MM.1S (cell line): ENCODE measurements around the gene ADCY6.

Experiments
- DNase-seq: peaks from one replicate; pipeline ENCODE4 v3.0.0-alpha.2; 2015
- H2AFZ ChIP-seq: fragments of 300-600 bp; sonication (generic); 2 replicates; pipeline ENCODE4 v1.6.0; 2016; ENCODE audit warnings: antibody characterized with exemption, low read length
- H3F3A ChIP-seq: fragments of 300-600 bp; sonication (generic); 2 replicates; pipeline ENCODE4 v1.6.1; 2016; ENCODE audit warnings: mild to moderate bottlenecking, antibody characterized with exemption, low read length, moderate library complexity, mixed read lengths; ENCODE audit not compliant: insufficient read depth
- H3K27ac ChIP-seq: fragments of 300-600 bp; sonication (generic); 2 replicates; pipeline ENCODE4 v1.5.1; 2016; ENCODE audit warnings: mild to moderate bottlenecking, low read length
- H3K27me3 ChIP-seq: fragments of 300-600 bp; sonication (generic); replicated peaks from 2 replicates; pipeline ENCODE4 v1.6.0; 2016; ENCODE audit warnings: low read length; ENCODE audit not compliant: insufficient read depth
- H3K36me3 ChIP-seq: fragments of 300-600 bp; sonication (generic); replicated peaks from 2 replicates; pipeline ENCODE4 v1.6.1; 2016; ENCODE audit warnings: mild to moderate bottlenecking, low read length, mixed read lengths; ENCODE audit not compliant: insufficient read depth
- H3K4me1 ChIP-seq: fragments of 300-600 bp; sonication (generic); 2 replicates; pipeline ENCODE4 v1.6.1; 2016; ENCODE audit warnings: low read length, mixed read lengths
- H3K4me2 ChIP-seq: fragments of 300-600 bp; sonication (generic); 2 replicates; pipeline ENCODE4 v1.6.0; 2016; ENCODE audit warnings: low read depth, low read length
- H3K4me3 ChIP-seq: fragments of 300-600 bp; sonication (generic); 2 replicates; pipeline ENCODE4 v1.5.1; 2016; ENCODE audit warnings: low read length, mixed read lengths
- H3K79me2 ChIP-seq: fragments of 300-600 bp; sonication (generic); 2 replicates; pipeline ENCODE4 v1.6.1; 2016; ENCODE audit warnings: mixed run types, low read length, mixed read lengths
- H3K9ac ChIP-seq: fragments of 300-600 bp; sonication (generic); 2 replicates; pipeline ENCODE4 v1.6.1; 2016; ENCODE audit warnings: low read length, mixed read lengths
- H3K9me2 ChIP-seq: fragments of 300-600 bp; sonication (generic); replicated peaks from 2 replicates; pipeline ENCODE4 v1.6.1; 2016; ENCODE audit warnings: mild to moderate bottlenecking, low read length, mixed read lengths; ENCODE audit not compliant: insufficient read depth
- H3K9me3 ChIP-seq: fragments of 300-600 bp; sonication (generic); replicated peaks from 2 replicates; pipeline ENCODE4 v1.6.1; 2016; ENCODE audit warnings: mild to moderate bottlenecking, low read length, mixed read lengths; ENCODE audit not compliant: insufficient read depth
- H4K20me1 ChIP-seq: fragments of 300-600 bp; sonication (generic); 2 replicates; pipeline ENCODE4 v1.6.1; 2016; ENCODE audit warnings: mild to moderate bottlenecking, low read length, moderate library complexity, mixed read lengths; ENCODE audit not compliant: insufficient read depth
- EZH2 ChIP-seq: fragments of 300-600 bp; sonication (generic); optimal IDR thresholded peaks from 2 replicates; pipeline ENCODE3; 2017; ENCODE audit warnings: low read depth, mild to moderate bottlenecking, antibody characterized with exemption, low read length, mixed read lengths
- EZH2phosphoT487 ChIP-seq: fragments of 300-600 bp; sonication (generic); IDR thresholded peaks from 2 replicates; pipeline ENCODE4 v1.6.1; 2018; ENCODE audit warnings: antibody characterized with exemption, low read length
- TF ChIP-seq, protein P1 (sequence below): fragments of 300-600 bp; sonication (generic); IDR thresholded peaks from 2 replicates; pipeline ENCODE4 v1.5.1; 2016; ENCODE audit warnings: antibody characterized with exemption, low read length, mixed read lengths

Gene ADCY6

DNA sequence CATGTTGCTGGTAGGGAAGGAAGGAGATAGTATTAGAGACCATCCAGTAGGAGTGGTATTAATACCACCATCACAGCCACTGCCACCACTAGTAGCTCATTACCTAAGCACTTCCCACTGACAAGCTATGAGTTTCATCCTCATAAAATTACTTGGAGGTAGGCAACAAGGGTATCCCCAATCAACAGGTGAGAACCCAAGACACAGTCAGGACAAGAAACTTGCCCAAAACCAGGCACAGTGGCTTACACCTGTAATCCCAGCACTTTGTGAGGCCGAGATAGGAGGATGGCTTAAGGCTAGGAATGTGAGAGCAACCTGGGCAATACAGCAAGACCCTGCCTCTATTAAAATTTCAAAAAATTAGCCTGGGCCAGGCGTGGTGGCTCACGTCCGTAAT, 5.5 kb downstream of the ADCY6 start:
- TF ChIP-seq EZH2phosphoT487 (no peak), EZH2 (no peak)
- TF ChIP-seq, protein P1, sequence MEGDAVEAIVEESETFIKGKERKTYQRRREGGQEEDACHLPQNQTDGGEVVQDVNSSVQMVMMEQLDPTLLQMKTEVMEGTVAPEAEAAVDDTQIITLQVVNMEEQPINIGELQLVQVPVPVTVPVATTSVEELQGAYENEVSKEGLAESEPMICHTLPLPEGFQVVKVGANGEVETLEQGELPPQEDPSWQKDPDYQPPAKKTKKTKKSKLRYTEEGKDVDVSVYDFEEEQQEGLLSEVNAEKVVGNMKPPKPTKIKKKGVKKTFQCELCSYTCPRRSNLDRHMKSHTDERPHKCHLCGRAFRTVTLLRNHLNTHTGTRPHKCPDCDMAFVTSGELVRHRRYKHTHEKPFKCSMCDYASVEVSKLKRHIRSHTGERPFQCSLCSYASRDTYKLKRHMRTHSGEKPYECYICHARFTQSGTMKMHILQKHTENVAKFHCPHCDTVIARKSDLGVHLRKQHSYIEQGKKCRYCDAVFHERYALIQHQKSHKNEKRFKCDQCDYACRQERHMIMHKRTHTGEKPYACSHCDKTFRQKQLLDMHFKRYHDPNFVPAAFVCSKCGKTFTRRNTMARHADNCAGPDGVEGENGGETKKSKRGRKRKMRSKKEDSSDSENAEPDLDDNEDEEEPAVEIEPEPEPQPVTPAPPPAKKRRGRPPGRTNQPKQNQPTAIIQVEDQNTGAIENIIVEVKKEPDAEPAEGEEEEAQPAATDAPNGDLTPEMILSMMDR: no peak
- Histone ChIP-seq H3K27me3 (no peaks in the 10 kb centered on the region), H3K27ac (no peak overlapping the region), H3K9me3 (no peaks in the 10 kb centered on the region), H3K4me1 (no peaks in the 10 kb centered on the region), H3K9ac (no peak overlapping the region), H2AFZ (no peak overlapping the region), H3K4me3 (no peak overlapping the region), H4K20me1 (no peaks in the 10 kb centered on the region), H3F3A (no peaks in the 10 kb centered on the region), H3K36me3 (no peaks in the 10 kb centered on the region), H3K4me2 (no peak overlapping the region), H3K79me2 (peaks cover 10% of the 10 kb centered on the region; the same call in 1 of the 2 replicates), H3K9me2 (no peaks in the 10 kb centered on the region)
- no peak for DNase-seq

DNA sequence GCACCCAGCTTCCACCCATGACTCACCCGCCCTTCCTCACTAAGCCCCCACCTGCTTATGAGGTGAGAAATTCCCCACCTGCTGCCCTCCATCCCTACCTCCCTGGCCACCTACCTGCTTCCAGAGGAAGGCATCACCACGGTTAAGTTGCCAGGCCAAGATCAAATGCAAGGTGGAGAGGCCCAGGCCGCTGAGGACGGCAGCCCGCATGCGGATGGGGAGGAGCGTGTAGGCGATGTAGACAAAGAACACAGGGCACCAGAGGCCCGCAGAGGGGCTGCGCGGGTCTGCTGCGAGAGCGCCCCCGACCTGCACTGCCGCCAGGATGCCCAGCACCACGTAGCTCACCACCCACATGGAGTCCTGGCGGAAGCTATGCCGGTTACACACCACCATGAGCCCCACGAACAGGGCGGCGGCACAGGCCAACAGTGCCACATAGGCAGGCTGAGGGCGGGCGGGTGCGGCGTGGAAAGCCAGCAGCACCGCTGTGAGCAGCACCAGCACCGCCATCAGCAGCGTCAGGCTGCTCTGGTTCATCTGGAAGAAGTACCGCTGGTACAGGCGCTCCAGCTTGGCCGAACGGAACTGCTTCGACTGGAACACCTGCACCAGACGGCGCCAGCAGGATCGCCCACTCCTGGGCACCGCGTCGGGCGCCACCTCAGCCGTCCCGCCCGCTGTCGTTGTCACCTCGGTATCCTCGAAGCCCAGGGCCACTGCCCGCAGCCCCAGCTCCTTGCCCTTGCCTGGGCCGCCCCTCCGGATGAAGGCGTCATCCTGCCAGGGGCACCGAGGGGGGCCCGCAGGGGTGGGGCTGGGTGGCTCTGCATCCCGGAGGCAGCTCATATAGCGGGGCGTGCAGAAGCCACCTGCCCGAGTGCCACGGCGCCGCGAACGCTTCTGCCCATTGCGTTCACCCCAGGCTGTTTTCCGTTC, 6.2 kb downstream of the ADCY6 start:
- no peaks in the 10 kb centered on the region for H3K9me2 ChIP-seq
- no peak overlapping the region for H3K27ac ChIP-seq
- H4K20me1 ChIP-seq: no peaks in the 10 kb centered on the region
- H2AFZ ChIP-seq: no peak overlapping the region
- H3K9ac ChIP-seq: no peak overlapping the region
- peaks cover 5% of the 10 kb centered on the region; the same call in 1 of the 2 replicates for H3K79me2 ChIP-seq
- H3K4me1 ChIP-seq: no peaks in the 10 kb centered on the region
- no peak for DNase-seq
- TF ChIP-seq EZH2: no peak
- TF ChIP-seq, protein P1: no peak
- TF ChIP-seq EZH2phosphoT487: no peak
- no peaks in the 10 kb centered on the region for H3K36me3 ChIP-seq
- no peaks in the 10 kb centered on the region for H3K27me3 ChIP-seq
- no peaks in the 10 kb centered on the region for H3K9me3 ChIP-seq
- no peak overlapping the region for H3K4me3 ChIP-seq
- no peak overlapping the region for H3K4me2 ChIP-seq
- H3F3A ChIP-seq: no peaks in the 10 kb centered on the region

DNA sequence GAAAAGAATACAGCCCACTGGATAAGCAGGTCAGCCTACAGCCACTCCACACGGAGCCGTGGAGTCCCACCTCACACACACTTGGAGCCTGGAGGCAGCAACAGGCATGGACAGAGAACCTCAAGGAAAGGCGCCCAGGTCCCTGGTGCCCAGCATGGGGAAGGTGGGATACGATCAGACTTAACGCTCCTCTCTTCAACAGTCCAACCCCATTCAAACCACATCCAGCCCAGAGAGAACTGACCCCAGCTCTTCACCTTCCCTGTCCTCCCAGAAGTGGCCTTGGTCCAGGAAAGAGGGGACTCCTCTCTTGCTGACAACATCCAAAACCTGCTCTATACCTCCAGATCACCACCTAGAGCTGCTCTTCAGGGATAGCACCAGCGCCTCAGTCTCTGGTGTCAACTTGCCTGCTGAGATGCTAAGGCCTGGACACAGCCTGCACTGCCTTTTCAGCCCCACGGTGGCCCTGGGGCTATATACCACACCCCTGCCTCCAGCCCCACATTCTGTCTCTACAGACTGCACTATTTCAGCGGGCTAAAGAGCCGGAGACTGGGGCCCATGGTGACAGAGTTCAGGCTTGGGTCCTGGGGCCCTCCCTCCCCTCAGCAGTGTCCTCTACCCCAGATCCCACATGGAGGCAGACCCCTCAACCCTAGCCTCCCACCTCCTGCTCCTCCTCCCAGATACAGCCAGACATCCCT, 7.0 kb downstream of the ADCY6 start:
- H3K27ac ChIP-seq: no peak overlapping the region
- no peaks in the 10 kb centered on the region for H3K36me3 ChIP-seq
- H3K9me2 ChIP-seq: no peaks in the 10 kb centered on the region
- no peak overlapping the region for H3K4me2 ChIP-seq
- DNase-seq: no peak
- no peak overlapping the region for H3K9ac ChIP-seq
- H3F3A ChIP-seq: no peaks in the 10 kb centered on the region
- H4K20me1 ChIP-seq: no peaks in the 10 kb centered on the region
- H3K9me3 ChIP-seq: no peaks in the 10 kb centered on the region
- H3K79me2 ChIP-seq: no peaks in the 10 kb centered on the region
- H2AFZ ChIP-seq: no peak overlapping the region
- H3K27me3 ChIP-seq: no peaks in the 10 kb centered on the region
- no peaks in the 10 kb centered on the region for H3K4me1 ChIP-seq
- no peak for TF ChIP-seq EZH2
- TF ChIP-seq, protein P1: no peak
- TF ChIP-seq EZH2phosphoT487: no peak
- H3K4me3 ChIP-seq: no peak overlapping the region
